Fibroblast of lung (primary cell): ENCODE data around the gene USP24.

Source experiments
- EZH2 ChIP-seq: IDR thresholded peaks from 2 replicates; pipeline ENCODE4 v1.5.1; 2012; ENCODE audit warnings: low read length, control low read depth, mild to moderate bottlenecking; ENCODE audit errors: missing control alignments
- TF ChIP-seq, protein P1 (sequence below), 2 donors: IDR thresholded peaks in 1 of 2; conservative IDR thresholded peaks in 1 of 2; 1 replicate in 1 of 2; 2 replicates in 1 of 2; pipeline ENCODE4 v1.5.1; 2011 to 2012; ENCODE audit warnings: low read length in 2 of 2, control low read depth in 1 of 2, inconsistent platforms in 1 of 2, low read depth in 1 of 2, mild to moderate bottlenecking in 1 of 2

GRCh38 chr1:55107101-55107500 is 108.1 kb downstream of the USP24 start:
- TF ChIP-seq, protein P1, sequence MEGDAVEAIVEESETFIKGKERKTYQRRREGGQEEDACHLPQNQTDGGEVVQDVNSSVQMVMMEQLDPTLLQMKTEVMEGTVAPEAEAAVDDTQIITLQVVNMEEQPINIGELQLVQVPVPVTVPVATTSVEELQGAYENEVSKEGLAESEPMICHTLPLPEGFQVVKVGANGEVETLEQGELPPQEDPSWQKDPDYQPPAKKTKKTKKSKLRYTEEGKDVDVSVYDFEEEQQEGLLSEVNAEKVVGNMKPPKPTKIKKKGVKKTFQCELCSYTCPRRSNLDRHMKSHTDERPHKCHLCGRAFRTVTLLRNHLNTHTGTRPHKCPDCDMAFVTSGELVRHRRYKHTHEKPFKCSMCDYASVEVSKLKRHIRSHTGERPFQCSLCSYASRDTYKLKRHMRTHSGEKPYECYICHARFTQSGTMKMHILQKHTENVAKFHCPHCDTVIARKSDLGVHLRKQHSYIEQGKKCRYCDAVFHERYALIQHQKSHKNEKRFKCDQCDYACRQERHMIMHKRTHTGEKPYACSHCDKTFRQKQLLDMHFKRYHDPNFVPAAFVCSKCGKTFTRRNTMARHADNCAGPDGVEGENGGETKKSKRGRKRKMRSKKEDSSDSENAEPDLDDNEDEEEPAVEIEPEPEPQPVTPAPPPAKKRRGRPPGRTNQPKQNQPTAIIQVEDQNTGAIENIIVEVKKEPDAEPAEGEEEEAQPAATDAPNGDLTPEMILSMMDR (conservative IDR thresholded peaks at IDR 0.05 in 1 of 2, IDR thresholded peaks at IDR 0.05 in 1 of 2; ENCODE audit: low read depth in 1 of 2, low read length in 2 of 2) = no peak
- no peak for TF ChIP-seq EZH2
